K562 (cell line): Measurements from ENCODE around the gene HNRNPF. TPM values are rescaled to one million over a fixed set of nuclear protein-coding genes. Genes with fewer than 3 reads are reported as not detected.

ENCODE experiments used
- ATAC-seq: fragments of 200-7000 bp; cut with Tn5 transposase; 3 replicates; pipeline ENCODE4 v1.9.1; 2020; ENCODE audit warnings: moderate library complexity
- BruUV-seq: library from RNA; stranded (reverse); fragments of 400-500 nt; replicated peaks from 2 replicates; lab custom pipeline; 2021; lab: Mats Ljungman, UMichigan
- CTCF ChIA-PET: fragments of 300-600 bp; formaldehyde crosslinking; extraction: SDS; loops from one replicate; lab custom pipeline; 2021; ENCODE audit warnings: low intra/inter-chr PET ratio; lab: Yijun Ruan, JAX
- POLR2A ChIA-PET: fragments of 300-600, 350-650 bp; sonication (Branson Sonifier 250); formaldehyde crosslinking; extraction: SDS; loops from one replicate; lab custom pipeline; 2021; ENCODE audit warnings: antibody characterized with exemption, inconsistent platforms; lab: Yijun Ruan, JAX
- DNase-seq, 4 experiments: peaks; one replicate each; pipeline versions ENCODE4 v3.0.0 to v3.0.0-alpha.2; 2011 to 2018; ENCODE audit warnings: low spot score in 3 of 4, mixed read lengths in 3 of 4; ENCODE audit errors: extremely low read depth in 1 of 4
- FAIRE-seq: peaks from 2 replicates; lab custom pipeline; 2011; peaks lifted over from hg19 to GRCh38; lab: Jason Lieb, UNC
- H2AFZ ChIP-seq: 2 replicates; pipeline ENCODE4 v1.6.0; 2011; ENCODE audit warnings: low read depth, low read length, control low read depth, inconsistent platforms
- H3K27ac ChIP-seq: fragments of 200-600 bp; 3 replicates; pipeline ENCODE4 v1.8.0; 2011; ENCODE audit warnings: low read depth, mild to moderate bottlenecking, control low read depth, inconsistent platforms, low read length, moderate library complexity, mixed read lengths; ENCODE audit errors: extremely low read depth
- H3K27me3 ChIP-seq, 2 experiments: fragments of 300-600 bp in 1 of 2; 2 replicates in 1 of 2; 3 replicates in 1 of 2; pipeline versions ENCODE4 v1.6.0 to v1.8.0; 2011; ENCODE audit warnings: inconsistent platforms in 2 of 2, low read length in 2 of 2, mild to moderate bottlenecking in 1 of 2, mixed read lengths in 1 of 2, moderate library complexity in 1 of 2; ENCODE audit not compliant: control insufficient read depth in 2 of 2, insufficient read depth in 2 of 2
- H3K36me3 ChIP-seq: fragments of 300-600 bp; 3 replicates; pipeline ENCODE4 v1.8.0; 2011; ENCODE audit warnings: mild to moderate bottlenecking, low read length, inconsistent platforms; ENCODE audit not compliant: control insufficient read depth, insufficient read depth
- H3K4me1 ChIP-seq, 2 experiments: fragments of 200-600 bp in 1 of 2; replicated peaks in 1 of 2; 2 replicates in 1 of 2; 3 replicates in 1 of 2; pipeline versions ENCODE4 v1.5.1 to v1.8.0; 2011; ENCODE audit warnings: inconsistent platforms in 2 of 2, low read length in 2 of 2, mild to moderate bottlenecking in 1 of 2, mixed read lengths in 1 of 2, moderate library complexity in 1 of 2; ENCODE audit not compliant: control insufficient read depth in 2 of 2, insufficient read depth in 2 of 2
- H3K4me2 ChIP-seq: 2 replicates; pipeline ENCODE4 v1.6.1; 2011; ENCODE audit warnings: low read length, control low read depth, inconsistent platforms, mixed read lengths; ENCODE audit not compliant: insufficient read depth
- H3K4me3 ChIP-seq: fragments of 200-600 bp; sonication (generic), shearing (Covaris generic); 2 replicates; pipeline ENCODE4 v1.5.1; 2016; ENCODE audit warnings: control low read depth, inconsistent platforms
- H3K79me2 ChIP-seq: fragments of 200-600 bp; 3 replicates; pipeline ENCODE4 v1.8.0; 2011; ENCODE audit warnings: low read length, inconsistent platforms; ENCODE audit not compliant: control insufficient read depth, insufficient read depth
- H3K9ac ChIP-seq, 2 experiments: 2 replicates each; pipeline versions ENCODE4 v1.6.0 to v1.6.1; 2011; ENCODE audit warnings: low read depth in 2 of 2, low read length in 2 of 2, control low read depth in 1 of 2, inconsistent platforms in 1 of 2, mild to moderate bottlenecking in 1 of 2, mixed read lengths in 1 of 2; ENCODE audit not compliant: insufficient read depth in 1 of 2
- H3K9me1 ChIP-seq: one replicate; pipeline ENCODE4 v1.6.0; 2011; ENCODE audit warnings: inconsistent platforms, mild to moderate bottlenecking, low read length, moderate library complexity; ENCODE audit not compliant: control insufficient read depth, insufficient read depth
- H3K9me3 ChIP-seq: replicated peaks from 2 replicates; pipeline ENCODE4 v1.5.1; 2011; ENCODE audit warnings: low read depth, low read length, inconsistent platforms; ENCODE audit not compliant: control insufficient read depth, insufficient read depth
- H4K20me1 ChIP-seq: replicated peaks from 2 replicates; pipeline ENCODE4 v1.6.1; 2011; ENCODE audit warnings: low read length, inconsistent platforms, mixed read lengths; ENCODE audit not compliant: control insufficient read depth, insufficient read depth
- CBFA2T2 ChIP-seq: fragments of 450-650 bp; conservative IDR thresholded peaks from 2 replicates; pipeline ENCODE4 v1.6.1; 2017; ENCODE audit warnings: mild to moderate bottlenecking
- CEBPG ChIP-seq, 3 experiments: fragments of 200-800 bp in 1 of 3; sonication (Bioruptor generic) in 1 of 3; sonication (generic) in 1 of 3; formaldehyde crosslinking in 1 of 3; IDR thresholded peaks in 2 of 3; conservative IDR thresholded peaks in 1 of 3; 2 replicates each; pipeline versions ENCODE4 v1.6.1 to v1.8.0; 2016 to 2022; ENCODE audit warnings: missing compliant biosample characterization in 2 of 3, missing genetic modification characterization in 2 of 3, mild to moderate bottlenecking in 1 of 3, missing genetic modification reagents in 1 of 3
- CTCFL ChIP-seq: IDR thresholded peaks from 2 replicates; pipeline ENCODE4 v1.6.1; 2011; ENCODE audit warnings: borderline replicate concordance, low read depth, mild to moderate bottlenecking, moderate library complexity, low read length; ENCODE audit not compliant: insufficient read depth, poor library complexity, severe bottlenecking
- E2F3 ChIP-seq: fragments of 250-450 bp; sonication (Bioruptor Pico); IDR thresholded peaks from 2 replicates; pipeline ENCODE4 v1.4.0; 2020; ENCODE audit warnings: mild to moderate bottlenecking
- ESRRA ChIP-seq: fragments of 450-650 bp; IDR thresholded peaks from 2 replicates; pipeline ENCODE4 v1.6.1; 2014; ENCODE audit warnings: low read depth, mild to moderate bottlenecking, moderate library complexity, borderline replicate concordance
- FOSL1 ChIP-seq: fragments of 200-800 bp; sonication (Bioruptor generic); conservative IDR thresholded peaks from 2 replicates; pipeline ENCODE4 v1.6.1; 2016; ENCODE audit warnings: missing genetic modification characterization, missing compliant biosample characterization
- NCOA2 ChIP-seq, 2 experiments: fragments of 450-650 bp; IDR thresholded peaks; 2 replicates each; pipeline ENCODE4 v1.6.1; 2018; ENCODE audit warnings: mild to moderate bottlenecking in 2 of 2, moderate library complexity in 1 of 2; ENCODE audit not compliant: partially characterized antibody in 2 of 2
- NFIX ChIP-seq: fragments of 250-450 bp; sonication (Bioruptor Pico); IDR thresholded peaks from 2 replicates; pipeline ENCODE4 v1.4.0; 2020; ENCODE audit warnings: low read depth, mild to moderate bottlenecking, moderate library complexity
- NFXL1 ChIP-seq: fragments of 450-650 bp; formaldehyde crosslinking; IDR thresholded peaks from 2 replicates; pipeline ENCODE4 v1.4.0; 2021; ENCODE audit warnings: mild to moderate bottlenecking
- SNIP1 ChIP-seq: fragments of 450-650 bp; IDR thresholded peaks from 2 replicates; pipeline ENCODE4 v1.7.1; 2017; ENCODE audit warnings: low read depth, mild to moderate bottlenecking
- TFAP4 ChIP-seq: sonication (generic); formaldehyde crosslinking; IDR thresholded peaks from 2 replicates; pipeline ENCODE4 v1.8.0; 2022; ENCODE audit warnings: missing genetic modification reagents, mild to moderate bottlenecking, moderate library complexity, borderline replicate concordance
- WHSC1 ChIP-seq: IDR thresholded peaks from one replicate; pipeline ENCODE4 v1.6.1; 2012; ENCODE audit warnings: low read length, control low read depth, inconsistent platforms
- ZBTB17 ChIP-seq: fragments of 450-650 bp; formaldehyde crosslinking; IDR thresholded peaks from 2 replicates; pipeline ENCODE4 v1.4.0; 2020; ENCODE audit warnings: mild to moderate bottlenecking
- ZNF384 ChIP-seq: IDR thresholded peaks from 2 replicates; pipeline ENCODE4 v1.6.1; 2012; ENCODE audit warnings: low read depth, low read length, improper control_type of control experiment
- ZNF583 ChIP-seq: fragments of 250-450 bp; sonication (Bioruptor Pico); IDR thresholded peaks from 2 replicates; pipeline ENCODE4 v1.4.0; 2020
- WGBS: fragments of 100-300 bp; shearing (Covaris generic); methylation state at CpG from one replicate; pipeline ENCODE4 v1.1.6; 2016; ENCODE audit warnings: low coverage, mixed read lengths; ENCODE audit not compliant: insufficient coverage; ENCODE audit errors: missing lambda C conversion rate; 5-methylcytosine and 5-hydroxymethylcytosine counted together
- in situ Hi-C: fragments of 300-500 bp; cut with MboI; formaldehyde crosslinking; loops from 4 replicates; pipeline ENCODE4 v1.15.0; 2018; ENCODE audit warnings: inconsistent platforms, mixed read lengths
- intact Hi-C: fragments of 100-400 bp; cut with micrococcal nuclease; formaldehyde crosslinking; loops from 2 replicates; pipeline ENCODE4 v1.14.2; 2022
- polyA plus RNA-seq, 8 experiments: library from polyadenylated mRNA; depleted of rRNA in 4 of 8; stranded (reverse) in 5 of 8; unstranded in 3 of 8; fragments of >200 nt; fragmentation: Nextera tagmentation in 2 of 8; fragmentation: Illumina TruSeq in 1 of 8; extraction: Ambion mirVana in 2 of 8; extraction: Trizol in 1 of 8; gene quantifications; 2 replicates each; pipeline versions ENCODE4 v1.2.1 to v1.2.3, GENCODE V29; 2011 to 2014; ENCODE audit warnings: inconsistent platforms in 1 of 8, missing spikeins in 1 of 8
- total RNA-seq, 7 experiments: library from RNA; depleted of rRNA in 6 of 7; stranded (reverse); fragments of >200 nt in 6 of 7; fragmentation: Illumina TruSeq in 2 of 7; extraction: Trizol in 2 of 7; gene quantifications; 2 replicates each; pipeline versions ENCODE4 v1.2.1 to v1.2.3, GENCODE V29; 2011 to 2021; ENCODE audit warnings: low replicate concordance in 1 of 7
- TF ChIP-seq, protein P1 (sequence below): IDR thresholded peaks from 2 replicates; pipeline ENCODE4 v1.6.1; 2016; ENCODE audit warnings: missing genetic modification characterization, missing compliant biosample characterization

The HNRNPF gene
- total and polyA plus RNA-seq, 9 of the 15 experiments (the other 6 are each of a cell fraction or from before 2014, with no cell fraction given): 192 to 489 (median 416) TPM

DNA sequence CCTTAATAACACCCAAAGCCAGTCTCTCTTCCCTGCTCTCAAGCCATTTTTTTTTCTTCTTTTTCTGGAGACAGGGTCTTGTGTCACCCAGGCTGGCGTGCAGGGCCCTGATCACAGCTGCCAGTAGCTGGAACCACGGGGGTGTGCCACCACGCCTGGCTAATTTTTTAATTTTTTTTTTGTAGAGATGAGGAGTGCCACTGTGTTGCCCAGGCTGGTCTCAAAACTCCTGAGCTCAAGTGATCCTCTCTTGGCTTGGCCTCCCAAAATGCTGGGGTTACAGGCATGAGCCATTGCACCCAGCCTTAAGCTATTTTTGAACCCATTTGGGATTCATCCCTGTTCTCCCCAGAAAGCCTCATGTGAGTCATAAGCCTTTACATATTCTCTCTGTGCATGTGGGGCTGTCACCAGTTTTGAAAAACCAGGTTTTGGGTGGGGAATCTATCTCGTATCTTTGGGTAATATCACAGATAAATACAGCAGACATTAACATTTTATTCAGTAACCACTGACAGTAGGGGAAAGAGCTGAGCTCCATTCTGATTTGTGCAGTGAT, 43.4 kb upstream of the HNRNPF start (continued):
- TF ChIP-seq FOSL1 (tag) (no peak), TFAP4 (CRISPR knock-in tag) (no peak), E2F3 (CRISPR knock-in tag) (no peak), CTCFL (no peak)

GRCh38 chr10:43448742-43449141, 39.8 kb upstream of the HNRNPF start:
- Histone ChIP-seq H3K9ac (no peak overlapping the region), H2AFZ (no peak overlapping the region), H3K79me2 (no peaks in the 10 kb centered on the region), H3K27ac (no peak overlapping the region), H4K20me1 (no peaks in the 10 kb centered on the region), H3K4me3 (no peak overlapping the region), H3K36me3 (no peaks in the 10 kb centered on the region), H3K4me2 (no peak overlapping the region), H3K9me1 (no peaks in the 10 kb centered on the region), H3K27me3 (no peaks in the 10 kb centered on the region), H3K9me3 (peaks cover 7% of the 10 kb centered on the region; the same call in 1 of the 2 replicates), H3K4me1 (peaks cover 0 to 5% of the 10 kb centered on the region in 2 experiments; a peak in 1 of 5 replicates)
- in situ Hi-C loops (no loop called here), intact Hi-C loops (no loop called here)
- BruUV-seq: no TSS peak
- no peak for FAIRE-seq
- peak; percentile 50 for ATAC-seq
- WGBS: 31% methylated on average over 2 of the region's 2 CpGs
- ChIA-PET POLR2A (interaction anchor here (0.6 to 2.0 kb wide), 5 partner anchors 13 to 63 kb away, joined by 3 to 10 read pairs (median 4); partner anchors contain the start of gene ZNF487), CTCF (no interaction called here)
- no peak for DNase-seq
- TF ChIP-seq NFIX: no peak
- no peak for TF ChIP-seq WHSC1
- TF ChIP-seq, protein P1, sequence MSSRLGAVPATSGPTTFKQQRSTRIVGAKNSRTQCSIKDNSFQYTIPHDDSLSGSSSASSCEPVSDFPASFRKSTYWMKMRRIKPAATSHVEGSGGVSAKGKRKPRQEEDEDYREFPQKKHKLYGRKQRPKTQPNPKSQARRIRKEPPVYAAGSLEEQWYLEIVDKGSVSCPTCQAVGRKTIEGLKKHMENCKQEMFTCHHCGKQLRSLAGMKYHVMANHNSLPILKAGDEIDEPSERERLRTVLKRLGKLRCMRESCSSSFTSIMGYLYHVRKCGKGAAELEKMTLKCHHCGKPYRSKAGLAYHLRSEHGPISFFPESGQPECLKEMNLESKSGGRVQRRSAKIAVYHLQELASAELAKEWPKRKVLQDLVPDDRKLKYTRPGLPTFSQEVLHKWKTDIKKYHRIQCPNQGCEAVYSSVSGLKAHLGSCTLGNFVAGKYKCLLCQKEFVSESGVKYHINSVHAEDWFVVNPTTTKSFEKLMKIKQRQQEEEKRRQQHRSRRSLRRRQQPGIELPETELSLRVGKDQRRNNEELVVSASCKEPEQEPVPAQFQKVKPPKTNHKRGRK (tag): no peak
- no peak for TF ChIP-seq ESRRA
- peak; percentile 39; the same call in 1 of the 2 replicates for TF ChIP-seq ZNF384
- TF ChIP-seq CEBPG (CRISPR knock-in tag; IDR thresholded peaks at IDR 0.05): no peak
- 0 out of 4 replicates have a peak, but pooled peaks of 1 of the 2 experiments have one; percentile 18 for TF ChIP-seq CEBPG (tag; conservative IDR thresholded peaks at IDR 0.05 in 1 of 2, IDR thresholded peaks at IDR 0.05 in 1 of 2)
- no peak for TF ChIP-seq NCOA2 (IDR thresholded peaks at IDR 0.05; ENCODE audit: partially characterized antibody in 2 of 2)
- no peak for TF ChIP-seq ZNF583
- TF ChIP-seq SNIP1: no peak
- TF ChIP-seq NFXL1 (CRISPR knock-in tag): no peak
- no peak for TF ChIP-seq ZBTB17
- no peak for TF ChIP-seq CBFA2T2
